ENCODE data around the gene COPG1. TPM values are rescaled to one million over a fixed set of nuclear protein-coding genes. Genes with fewer than 3 reads are reported as not detected.

The COPG1 gene
- polyA plus RNA-seq, 3 donors, result 59.9 to 94.5 (median 60.2) TPM

- no peaks in the 10 kb centered on the region for H3K4me1 Mint-ChIP-seq
- TF ChIP-seq CTCF (IDR thresholded peaks at IDR 0.05), result no peak
- H3K36me3 Mint-ChIP-seq, result peaks cover 34 to 60% of the 10 kb centered on the region in 2 donors
- WGBS (ENCODE audit: insufficient coverage), result 100% methylated on average over 2 of the region's 6 CpGs
- Histone ChIP-seq H4K20me1 (ENCODE audit: insufficient read depth, low read length) (no peaks in the 10 kb centered on the region), H3K4me3 (replicated peaks in 1 of 3; ENCODE audit: low read depth in 2 of 3, low read length in 3 of 3) (no peak overlapping the region), H3K27me3 (ENCODE audit: control insufficient read depth in 2 of 2, insufficient read depth in 2 of 2, low read length in 2 of 2) (no peaks in the 10 kb centered on the region), H3K4me1 (ENCODE audit: control insufficient read depth in 1 of 2, insufficient read depth in 2 of 2, low read length in 2 of 2) (no peaks in the 10 kb centered on the region), H2AFZ (ENCODE audit: insufficient read depth, low read depth, low read length, poor library complexity, severe bottlenecking) (no peak overlapping the region), H3K4me2 (replicated peaks; ENCODE audit: extremely low read depth, low read length, poor library complexity, severe bottlenecking) (no peak overlapping the region), H3K27ac (ENCODE audit: low read depth in 1 of 2, low read length in 2 of 2) (no peak overlapping the region), H3K79me2 (ENCODE audit: insufficient read depth, low read length) (no peaks in the 10 kb centered on the region), H3K9ac (ENCODE audit: insufficient read depth, low read length, poor library complexity, severe bottlenecking) (no peak overlapping the region), H3K36me3 (replicated peaks in 1 of 2; ENCODE audit: control insufficient read depth in 1 of 2, insufficient read depth in 2 of 2, low read length in 2 of 2) (peaks cover 14 to 44% of the 10 kb centered on the region in 2 donors), H3K9me3 (replicated peaks in 1 of 2; ENCODE audit: control insufficient read depth in 1 of 2, insufficient read depth in 1 of 2, low read length in 2 of 2) (no peaks in the 10 kb centered on the region)
- no peak overlapping the region for H3K4me3 Mint-ChIP-seq
- H3K27ac Mint-ChIP-seq, result no peak overlapping the region
- no peaks in the 10 kb centered on the region for H3K27me3 Mint-ChIP-seq (ENCODE audit: low read depth in 3 of 3)
- H3K9me3 Mint-ChIP-seq, result no peaks in the 10 kb centered on the region
- no peak for DNase-seq
- intact Hi-C loops (cut with micrococcal nuclease), result no loop called here
Measured at GRCh38 chr3:129289201-129289921, 40.0 kb downstream of the COPG1 start.

GRCh38 chr3:129291236-129291886, 42.0 kb downstream of the COPG1 start:
- Mint-ChIP-seq H3K4me1 (no peaks in the 10 kb centered on the region), H3K27me3 (ENCODE audit: low read depth in 3 of 3) (no peaks in the 10 kb centered on the region), H3K9me3 (no peaks in the 10 kb centered on the region), H3K36me3 (peaks cover 45 to 67% of the 10 kb centered on the region in 2 donors), H3K4me3 (no peak overlapping the region), H3K27ac (no peak overlapping the region)
- intact Hi-C loops (cut with micrococcal nuclease), result no loop called here
- Histone ChIP-seq H3K4me3 (replicated peaks in 1 of 3; ENCODE audit: low read depth in 2 of 3, low read length in 3 of 3) (no peak overlapping the region), H4K20me1 (ENCODE audit: insufficient read depth, low read length) (no peaks in the 10 kb centered on the region), H3K9me3 (replicated peaks in 1 of 2; ENCODE audit: control insufficient read depth in 1 of 2, insufficient read depth in 1 of 2, low read length in 2 of 2) (no peaks in the 10 kb centered on the region), H2AFZ (ENCODE audit: insufficient read depth, low read depth, low read length, poor library complexity, severe bottlenecking) (no peak overlapping the region), H3K27me3 (ENCODE audit: control insufficient read depth in 2 of 2, insufficient read depth in 2 of 2, low read length in 2 of 2) (no peaks in the 10 kb centered on the region), H3K36me3 (replicated peaks in 1 of 2; ENCODE audit: control insufficient read depth in 1 of 2, insufficient read depth in 2 of 2, low read length in 2 of 2) (peaks cover 14 to 44% of the 10 kb centered on the region in 2 donors), H3K9ac (ENCODE audit: insufficient read depth, low read length, poor library complexity, severe bottlenecking) (no peak overlapping the region), H3K4me1 (ENCODE audit: control insufficient read depth in 1 of 2, insufficient read depth in 2 of 2, low read length in 2 of 2) (no peaks in the 10 kb centered on the region), H3K4me2 (replicated peaks; ENCODE audit: extremely low read depth, low read length, poor library complexity, severe bottlenecking) (no peak overlapping the region), H3K27ac (ENCODE audit: low read depth in 1 of 2, low read length in 2 of 2) (no peak overlapping the region), H3K79me2 (ENCODE audit: insufficient read depth, low read length) (no peaks in the 10 kb centered on the region)
- no peak for TF ChIP-seq CTCF (IDR thresholded peaks at IDR 0.05)
- no peak for DNase-seq
- WGBS (ENCODE audit: insufficient coverage), result no CpG with 5 or more reads among the region's 4 CpGs
